Vagina (tissue), 2 donors: ENCODE data around the gene STK10. TPM values are rescaled to one million over a fixed set of nuclear protein-coding genes. Genes with fewer than 3 reads are reported as not detected.

Experiments used
- DNase-seq, 2 donors: peaks; one replicate each; pipeline ENCODE4 v3.0.0-alpha.2; 2017; ENCODE audit errors: extremely low spot score in 2 of 2
- H3K27ac ChIP-seq: fragments of 200-600 bp; sonication (generic); one replicate; pipeline ENCODE4 v1.5.1; 2019
- H3K27me3 ChIP-seq: fragments of 200-600 bp; sonication (generic); one replicate; pipeline ENCODE4 v1.5.1; 2019
- H3K36me3 ChIP-seq, 2 donors: fragments of 200-600 bp; sonication (generic); one replicate each; pipeline ENCODE4 v1.5.1; 2017 to 2019
- H3K4me1 ChIP-seq: fragments of 200-600 bp; sonication (generic); one replicate; pipeline ENCODE4 v1.5.1; 2019
- H3K4me3 ChIP-seq, 2 donors: fragments of 200-600 bp; sonication (generic); 1 replicate in 1 of 2; 2 replicates in 1 of 2; pipeline ENCODE4 v1.5.1; 2016 to 2019
- H3K9me3 ChIP-seq: fragments of 200-600 bp; sonication (generic); one replicate; pipeline ENCODE4 v1.5.1; 2019
- CTCF ChIP-seq, 3 experiments: fragments of 450-650 bp in 2 of 3; fragments of 200-600 bp in 1 of 3; sonication (generic) in 1 of 3; IDR thresholded peaks; one replicate each; pipeline ENCODE4 v1.5.1; 2017 to 2019; ENCODE audit warnings: antibody characterized with exemption in 3 of 3, mild to moderate bottlenecking in 2 of 3, moderate library complexity in 2 of 3
- POLR2A ChIP-seq, 2 donors: fragments of 450-650 bp; IDR thresholded peaks; one replicate each; pipeline ENCODE4 v1.6.1; 2017; ENCODE audit warnings: antibody characterized with exemption in 2 of 2, mild to moderate bottlenecking in 2 of 2, moderate library complexity in 2 of 2
- POLR2AphosphoS5 ChIP-seq, 2 donors: sonication (generic); formaldehyde crosslinking; IDR thresholded peaks; one replicate each; pipeline ENCODE4 v1.9.0; 2017; ENCODE audit warnings: antibody characterized with exemption in 2 of 2, mild to moderate bottlenecking in 2 of 2, low read depth in 1 of 2; ENCODE audit not compliant: insufficient read depth in 1 of 2
- intact Hi-C: fragments of 100-400 bp; cut with DNase I; formaldehyde crosslinking; loops from one replicate; pipeline ENCODE4 v1.15.1; 2023
- total RNA-seq: library from RNA; depleted of rRNA; stranded (reverse); fragments of >200 nt; gene quantifications from one replicate; pipeline ENCODE4 v1.2.3, GENCODE V29; 2016

Gene STK10
- total RNA-seq, 1 donor from 2014 or later, result 33.9 TPM

- TF ChIP-seq POLR2A (IDR thresholded peaks at IDR 0.05) (no peak), POLR2AphosphoS5 (IDR thresholded peaks at IDR 0.05; ENCODE audit: insufficient read depth in 1 of 2, low read depth in 1 of 2) (no peak)
- intact Hi-C loops, result no loop called here
- H3K4me1 ChIP-seq, result no peaks in the 10 kb centered on the region
- H3K4me3 ChIP-seq, result no peak overlapping the region
- H3K27ac ChIP-seq, result no peak overlapping the region
- H3K9me3 ChIP-seq, result no peaks in the 10 kb centered on the region
- H3K36me3 ChIP-seq, result no peaks in the 10 kb centered on the region
- DNase-seq, result no peak
- no peaks in the 10 kb centered on the region for H3K27me3 ChIP-seq
These were observed 58.6 kb downstream of the STK10 start for GRCh38 chr5:172129256-172129910.

- DNase-seq, result no peak
- no peaks in the 10 kb centered on the region for H3K27me3 ChIP-seq
- H3K4me1 ChIP-seq, result peaks cover 4% of the 10 kb centered on the region
- H3K36me3 ChIP-seq, result no peaks in the 10 kb centered on the region
- H3K9me3 ChIP-seq, result no peaks in the 10 kb centered on the region
- intact Hi-C loops, result no loop called here
- no peak for TF ChIP-seq POLR2AphosphoS5 (IDR thresholded peaks at IDR 0.05; ENCODE audit: insufficient read depth in 1 of 2, low read depth in 1 of 2)
- TF ChIP-seq POLR2A (IDR thresholded peaks at IDR 0.05), result no peak
- no peak for TF ChIP-seq CTCF (IDR thresholded peaks at IDR 0.05)
- H3K27ac ChIP-seq, result no peak overlapping the region
- no peak overlapping the region for H3K4me3 ChIP-seq
These were observed 60.4 kb downstream of the STK10 start for GRCh38 chr5:172127581-172127980.

GRCh38 chr5:172123269-172123692, 64.7 kb downstream of the STK10 start:
- DNase-seq, result no peak
- no peak overlapping the region for H3K27ac ChIP-seq

GRCh38 chr5:172119921-172120688, 67.9 kb downstream of the STK10 start:
- intact Hi-C loops, result no loop called here
- Histone ChIP-seq H3K4me3 (no peak overlapping the region), H3K4me1 (peaks cover 10% of the 10 kb centered on the region), H3K27me3 (no peaks in the 10 kb centered on the region), H3K27ac (no peak overlapping the region), H3K9me3 (no peaks in the 10 kb centered on the region), H3K36me3 (no peaks in the 10 kb centered on the region)
- TF ChIP-seq POLR2A (IDR thresholded peaks at IDR 0.05), result no peak
- no peak for TF ChIP-seq POLR2AphosphoS5 (IDR thresholded peaks at IDR 0.05; ENCODE audit: insufficient read depth in 1 of 2, low read depth in 1 of 2)
- TF ChIP-seq CTCF (IDR thresholded peaks at IDR 0.05), result no peak
- no peak for DNase-seq

More at GRCh38 chr5:172123269-172123692, 64.7 kb downstream of the STK10 start:
- TF ChIP-seq CTCF (IDR thresholded peaks at IDR 0.05), result peak in 1 of 3 experiments; percentile 8
- TF ChIP-seq POLR2AphosphoS5 (IDR thresholded peaks at IDR 0.05; ENCODE audit: insufficient read depth in 1 of 2, low read depth in 1 of 2), result no peak
- no peak for TF ChIP-seq POLR2A (IDR thresholded peaks at IDR 0.05)
- intact Hi-C loops, result no loop called here
- H3K9me3 ChIP-seq, result no peaks in the 10 kb centered on the region
- no peak overlapping the region for H3K4me3 ChIP-seq
- H3K36me3 ChIP-seq, result no peaks in the 10 kb centered on the region
- H3K27me3 ChIP-seq, result no peaks in the 10 kb centered on the region
- peaks cover 10% of the 10 kb centered on the region for H3K4me1 ChIP-seq

- H3K9me3 ChIP-seq, result no peaks in the 10 kb centered on the region
- no peak overlapping the region for H3K4me3 ChIP-seq
- no peaks in the 10 kb centered on the region for H3K36me3 ChIP-seq
- no peak for DNase-seq
- H3K27ac ChIP-seq, result no peak overlapping the region
- intact Hi-C loops, result no loop called here
- peaks cover 10% of the 10 kb centered on the region for H3K4me1 ChIP-seq
- no peaks in the 10 kb centered on the region for H3K27me3 ChIP-seq
- no peak for TF ChIP-seq CTCF (IDR thresholded peaks at IDR 0.05)
- TF ChIP-seq POLR2AphosphoS5 (IDR thresholded peaks at IDR 0.05; ENCODE audit: insufficient read depth in 1 of 2, low read depth in 1 of 2), result no peak
- no peak for TF ChIP-seq POLR2A (IDR thresholded peaks at IDR 0.05)
These were observed 69.1 kb downstream of the STK10 start for GRCh38 chr5:172118891-172119290.
